Measurements from ENCODE around the gene LGR4. TPM values are rescaled to one million over a fixed set of nuclear protein-coding genes. Genes with fewer than 3 reads are reported as not detected.
A peak's percentile ranks its signal among the peaks of the same experiment; 100 is the strongest.

The LGR4 gene
- total and polyA plus RNA-seq, 2 of the 13 experiments (the other 11 are each of a cell fraction or from before 2014, with no cell fraction given): 42.1 to 68.7 TPM

DNA sequence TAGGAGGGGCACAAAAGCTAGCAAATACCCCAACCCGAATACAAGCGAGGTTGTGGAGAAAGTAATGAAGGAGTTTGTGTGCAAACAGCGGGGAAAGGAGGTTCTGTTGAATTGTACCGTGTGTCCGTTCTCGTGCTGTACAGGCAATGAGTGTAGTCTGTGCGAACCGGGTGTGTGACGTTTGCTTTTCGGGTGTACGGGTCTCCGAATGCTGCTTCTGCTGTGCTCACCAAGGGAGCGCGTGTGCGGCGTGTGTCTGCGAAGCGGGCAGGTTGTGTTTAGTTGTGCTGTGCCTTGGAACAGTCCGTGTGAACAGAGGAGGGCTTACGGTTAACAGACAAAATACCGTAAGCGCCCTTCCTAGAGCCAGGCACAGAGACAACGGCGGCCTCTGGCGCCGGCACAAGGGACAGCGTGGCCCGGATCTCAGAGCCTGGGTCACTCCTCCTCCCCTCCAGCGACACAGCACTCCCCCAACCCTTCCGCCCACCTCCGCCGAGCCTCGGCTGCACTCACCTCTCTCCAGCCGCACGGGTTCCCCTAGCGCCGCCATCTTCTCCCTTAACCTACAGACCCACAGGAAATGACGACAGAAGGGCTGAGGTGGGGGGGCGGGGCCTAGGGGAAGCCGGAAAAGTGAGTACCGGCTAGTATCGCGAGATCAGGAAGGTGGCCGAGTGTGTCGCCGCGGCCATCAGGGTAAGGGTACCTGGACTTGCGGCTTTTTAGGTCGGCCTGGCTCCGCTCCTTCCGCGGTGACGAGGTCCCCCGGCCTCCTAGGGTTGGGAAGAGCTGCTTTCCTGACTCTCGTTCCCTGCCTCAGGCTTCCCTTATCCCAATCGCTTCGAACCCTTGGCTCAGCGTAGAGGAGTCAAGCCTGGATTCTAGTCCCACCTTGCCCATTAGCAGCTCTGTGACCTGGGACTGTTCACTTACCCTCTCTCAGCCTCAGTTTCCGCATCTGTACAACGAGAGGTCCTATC is 33.9 kb upstream of the LGR4 start, which contains the start of gene LIN7C (continued):
- TF ChIP-seq, protein P1, sequence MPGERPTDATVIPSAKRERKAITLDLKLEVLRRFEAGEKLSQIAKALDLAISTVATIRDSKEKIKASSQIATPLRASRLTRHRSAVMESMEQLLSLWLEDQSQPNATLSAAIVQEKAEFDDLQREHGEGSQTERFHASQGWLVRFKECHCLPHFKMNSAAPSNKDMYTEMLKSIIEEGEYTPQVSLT (CRISPR knock-in tag; IDR thresholded peaks at IDR 0.05; ENCODE audit: borderline replicate concordance, low read depth): no peak
- TF ChIP-seq, protein P2, sequence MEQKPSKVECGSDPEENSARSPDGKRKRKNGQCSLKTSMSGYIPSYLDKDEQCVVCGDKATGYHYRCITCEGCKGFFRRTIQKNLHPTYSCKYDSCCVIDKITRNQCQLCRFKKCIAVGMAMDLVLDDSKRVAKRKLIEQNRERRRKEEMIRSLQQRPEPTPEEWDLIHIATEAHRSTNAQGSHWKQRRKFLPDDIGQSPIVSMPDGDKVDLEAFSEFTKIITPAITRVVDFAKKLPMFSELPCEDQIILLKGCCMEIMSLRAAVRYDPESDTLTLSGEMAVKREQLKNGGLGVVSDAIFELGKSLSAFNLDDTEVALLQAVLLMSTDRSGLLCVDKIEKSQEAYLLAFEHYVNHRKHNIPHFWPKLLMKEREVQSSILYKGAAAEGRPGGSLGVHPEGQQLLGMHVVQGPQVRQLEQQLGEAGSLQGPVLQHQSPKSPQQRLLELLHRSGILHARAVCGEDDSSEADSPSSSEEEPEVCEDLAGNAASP (CRISPR knock-in tag; IDR thresholded peaks at IDR 0.05; ENCODE audit: borderline replicate concordance): peak; percentile 37; the same call in 1 of the 2 replicates
- TF ChIP-seq ZNF367 (CRISPR knock-in tag; IDR thresholded peaks at IDR 0.05; ENCODE audit: borderline replicate concordance) (no peak), ZFX (CRISPR knock-in tag; IDR thresholded peaks at IDR 0.05; ENCODE audit: low read depth) (peak; percentile 91), ZBTB21 (CRISPR knock-in tag; IDR thresholded peaks at IDR 0.05) (no peak), ZNF354B (CRISPR knock-in tag; IDR thresholded peaks at IDR 0.05) (no peak), MYC (CRISPR knock-in tag; IDR thresholded peaks at IDR 0.05; ENCODE audit: borderline replicate concordance) (peak; percentile 57; the same call in 1 of the 2 replicates), RELA (CRISPR knock-in tag; IDR thresholded peaks at IDR 0.05) (no peak), HDAC1 (CRISPR knock-in tag; IDR thresholded peaks at IDR 0.05) (peak; percentile 57), HNF4G (IDR thresholded peaks at IDR 0.05; ENCODE audit: borderline replicate concordance, low read depth, low read length) (no peak), HNF4G (CRISPR knock-in tag; IDR thresholded peaks at IDR 0.05; ENCODE audit: borderline replicate concordance, low read depth) (no peak), NBN (conservative IDR thresholded peaks at IDR 0.05) (no peak), ZNF253 (CRISPR knock-in tag; IDR thresholded peaks at IDR 0.05; ENCODE audit: borderline replicate concordance) (peak; percentile 16; the same call in 1 of the 2 replicates), ZNF841 (CRISPR knock-in tag; IDR thresholded peaks at IDR 0.05; ENCODE audit: borderline replicate concordance) (no peak)
- TF ChIP-seq, protein P3, sequence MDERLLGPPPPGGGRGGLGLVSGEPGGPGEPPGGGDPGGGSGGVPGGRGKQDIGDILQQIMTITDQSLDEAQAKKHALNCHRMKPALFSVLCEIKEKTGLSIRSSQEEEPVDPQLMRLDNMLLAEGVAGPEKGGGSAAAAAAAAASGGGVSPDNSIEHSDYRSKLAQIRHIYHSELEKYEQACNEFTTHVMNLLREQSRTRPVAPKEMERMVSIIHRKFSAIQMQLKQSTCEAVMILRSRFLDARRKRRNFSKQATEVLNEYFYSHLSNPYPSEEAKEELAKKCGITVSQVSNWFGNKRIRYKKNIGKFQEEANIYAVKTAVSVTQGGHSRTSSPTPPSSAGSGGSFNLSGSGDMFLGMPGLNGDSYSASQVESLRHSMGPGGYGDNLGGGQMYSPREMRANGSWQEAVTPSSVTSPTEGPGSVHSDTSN (CRISPR knock-in tag; IDR thresholded peaks at IDR 0.05): no peak
- TF ChIP-seq, protein P4, sequence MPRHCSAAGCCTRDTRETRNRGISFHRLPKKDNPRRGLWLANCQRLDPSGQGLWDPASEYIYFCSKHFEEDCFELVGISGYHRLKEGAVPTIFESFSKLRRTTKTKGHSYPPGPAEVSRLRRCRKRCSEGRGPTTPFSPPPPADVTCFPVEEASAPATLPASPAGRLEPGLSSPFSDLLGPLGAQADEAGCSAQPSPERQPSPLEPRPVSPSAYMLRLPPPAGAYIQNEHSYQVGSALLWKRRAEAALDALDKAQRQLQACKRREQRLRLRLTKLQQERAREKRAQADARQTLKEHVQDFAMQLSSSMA (CRISPR knock-in tag; IDR thresholded peaks at IDR 0.05): peak; percentile 97
- TF ChIP-seq, protein P5, sequence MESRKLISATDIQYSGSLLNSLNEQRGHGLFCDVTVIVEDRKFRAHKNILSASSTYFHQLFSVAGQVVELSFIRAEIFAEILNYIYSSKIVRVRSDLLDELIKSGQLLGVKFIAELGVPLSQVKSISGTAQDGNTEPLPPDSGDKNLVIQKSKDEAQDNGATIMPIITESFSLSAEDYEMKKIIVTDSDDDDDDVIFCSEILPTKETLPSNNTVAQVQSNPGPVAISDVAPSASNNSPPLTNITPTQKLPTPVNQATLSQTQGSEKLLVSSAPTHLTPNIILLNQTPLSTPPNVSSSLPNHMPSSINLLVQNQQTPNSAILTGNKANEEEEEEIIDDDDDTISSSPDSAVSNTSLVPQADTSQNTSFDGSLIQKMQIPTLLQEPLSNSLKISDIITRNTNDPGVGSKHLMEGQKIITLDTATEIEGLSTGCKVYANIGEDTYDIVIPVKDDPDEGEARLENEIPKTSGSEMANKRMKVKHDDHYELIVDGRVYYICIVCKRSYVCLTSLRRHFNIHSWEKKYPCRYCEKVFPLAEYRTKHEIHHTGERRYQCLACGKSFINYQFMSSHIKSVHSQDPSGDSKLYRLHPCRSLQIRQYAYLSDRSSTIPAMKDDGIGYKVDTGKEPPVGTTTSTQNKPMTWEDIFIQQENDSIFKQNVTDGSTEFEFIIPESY (CRISPR knock-in tag; IDR thresholded peaks at IDR 0.05): no peak
- TF ChIP-seq, protein P6, sequence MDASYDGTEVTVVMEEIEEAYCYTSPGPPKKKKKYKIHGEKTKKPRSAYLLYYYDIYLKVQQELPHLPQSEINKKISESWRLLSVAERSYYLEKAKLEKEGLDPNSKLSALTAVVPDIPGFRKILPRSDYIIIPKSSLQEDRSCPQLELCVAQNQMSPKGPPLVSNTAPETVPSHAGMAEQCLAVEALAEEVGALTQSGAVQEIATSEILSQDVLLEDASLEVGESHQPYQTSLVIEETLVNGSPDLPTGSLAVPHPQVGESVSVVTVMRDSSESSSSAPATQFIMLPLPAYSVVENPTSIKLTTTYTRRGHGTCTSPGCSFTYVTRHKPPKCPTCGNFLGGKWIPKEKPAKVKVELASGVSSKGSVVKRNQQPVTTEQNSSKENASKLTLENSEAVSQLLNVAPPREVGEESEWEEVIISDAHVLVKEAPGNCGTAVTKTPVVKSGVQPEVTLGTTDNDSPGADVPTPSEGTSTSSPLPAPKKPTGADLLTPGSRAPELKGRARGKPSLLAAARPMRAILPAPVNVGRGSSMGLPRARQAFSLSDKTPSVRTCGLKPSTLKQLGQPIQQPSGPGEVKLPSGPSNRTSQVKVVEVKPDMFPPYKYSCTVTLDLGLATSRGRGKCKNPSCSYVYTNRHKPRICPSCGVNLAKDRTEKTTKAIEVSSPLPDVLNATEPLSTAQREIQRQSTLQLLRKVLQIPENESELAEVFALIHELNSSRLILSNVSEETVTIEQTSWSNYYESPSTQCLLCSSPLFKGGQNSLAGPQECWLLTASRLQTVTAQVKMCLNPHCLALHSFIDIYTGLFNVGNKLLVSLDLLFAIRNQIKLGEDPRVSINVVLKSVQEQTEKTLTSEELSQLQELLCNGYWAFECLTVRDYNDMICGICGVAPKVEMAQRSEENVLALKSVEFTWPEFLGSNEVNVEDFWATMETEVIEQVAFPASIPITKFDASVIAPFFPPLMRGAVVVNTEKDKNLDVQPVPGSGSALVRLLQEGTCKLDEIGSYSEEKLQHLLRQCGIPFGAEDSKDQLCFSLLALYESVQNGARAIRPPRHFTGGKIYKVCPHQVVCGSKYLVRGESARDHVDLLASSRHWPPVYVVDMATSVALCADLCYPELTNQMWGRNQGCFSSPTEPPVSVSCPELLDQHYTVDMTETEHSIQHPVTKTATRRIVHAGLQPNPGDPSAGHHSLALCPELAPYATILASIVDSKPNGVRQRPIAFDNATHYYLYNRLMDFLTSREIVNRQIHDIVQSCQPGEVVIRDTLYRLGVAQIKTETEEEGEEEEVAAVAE (CRISPR knock-in tag; IDR thresholded peaks at IDR 0.05; ENCODE audit: borderline replicate concordance): peak; percentile 72; the same call in 1 of the 2 replicates

Data from HepG2 (cell line).